ENCODE results near the gene CLEC18A.
"Not testable (repeated sequence)": the region's sequence is repeated elsewhere in the genome, so short reads cannot be mapped to it uniquely, and the experiment has no call there.

DNA sequence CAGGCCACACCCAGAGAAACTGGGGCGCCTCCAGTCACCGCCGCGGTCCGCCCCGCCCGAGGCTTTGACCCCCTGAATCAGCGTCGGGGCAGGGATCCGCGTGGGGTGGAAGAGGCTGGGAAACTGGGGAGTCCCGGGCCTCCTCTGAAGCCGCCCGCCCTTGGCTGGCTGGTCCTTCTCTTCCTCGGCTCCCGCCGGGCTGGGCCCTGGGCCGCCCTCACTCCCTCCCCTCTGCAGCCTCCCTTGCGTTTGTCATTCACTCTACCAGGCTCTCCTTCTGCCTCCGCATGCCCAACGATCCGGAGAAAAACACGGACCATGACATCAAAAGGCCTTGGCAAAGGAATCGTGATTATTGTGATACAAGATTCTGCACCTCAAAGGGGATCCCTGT, 14.5 kb downstream of the CLEC18A start:
- TF ChIP-seq, protein P1, sequence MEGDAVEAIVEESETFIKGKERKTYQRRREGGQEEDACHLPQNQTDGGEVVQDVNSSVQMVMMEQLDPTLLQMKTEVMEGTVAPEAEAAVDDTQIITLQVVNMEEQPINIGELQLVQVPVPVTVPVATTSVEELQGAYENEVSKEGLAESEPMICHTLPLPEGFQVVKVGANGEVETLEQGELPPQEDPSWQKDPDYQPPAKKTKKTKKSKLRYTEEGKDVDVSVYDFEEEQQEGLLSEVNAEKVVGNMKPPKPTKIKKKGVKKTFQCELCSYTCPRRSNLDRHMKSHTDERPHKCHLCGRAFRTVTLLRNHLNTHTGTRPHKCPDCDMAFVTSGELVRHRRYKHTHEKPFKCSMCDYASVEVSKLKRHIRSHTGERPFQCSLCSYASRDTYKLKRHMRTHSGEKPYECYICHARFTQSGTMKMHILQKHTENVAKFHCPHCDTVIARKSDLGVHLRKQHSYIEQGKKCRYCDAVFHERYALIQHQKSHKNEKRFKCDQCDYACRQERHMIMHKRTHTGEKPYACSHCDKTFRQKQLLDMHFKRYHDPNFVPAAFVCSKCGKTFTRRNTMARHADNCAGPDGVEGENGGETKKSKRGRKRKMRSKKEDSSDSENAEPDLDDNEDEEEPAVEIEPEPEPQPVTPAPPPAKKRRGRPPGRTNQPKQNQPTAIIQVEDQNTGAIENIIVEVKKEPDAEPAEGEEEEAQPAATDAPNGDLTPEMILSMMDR (IDR thresholded peaks at IDR 0.05; ENCODE audit: low read length), result not testable (repeated sequence)
- not testable (repeated sequence) for TF ChIP-seq EZH2 (IDR thresholded peaks at IDR 0.05; ENCODE audit: borderline replicate concordance, low read length)
